Measurements from ENCODE around the gene ZSCAN23.
"Not testable (repeated sequence)": the region's sequence is repeated elsewhere in the genome, so short reads cannot be mapped to it uniquely, and the experiment has no call there.

The ZSCAN23 gene

GRCh38 chr6:28433119-28433518 is 10.2 kb downstream of the ZSCAN23 start:
- DNase-seq, result no peak

GRCh38 chr6:28429781-28430180 is 13.5 kb downstream of the ZSCAN23 start:
- no peak for DNase-seq

GRCh38 chr6:28425944-28426541 is 17.2 kb downstream of the ZSCAN23 start:
- DNase-seq, result no peak

GRCh38 chr6:28424163-28424562 is 19.1 kb downstream of the ZSCAN23 start:
- no peak for DNase-seq

GRCh38 chr6:28423546-28423945 is 19.7 kb downstream of the ZSCAN23 start:
- DNase-seq, result no peak

GRCh38 chr6:28413681-28414080 is 29.6 kb downstream of the ZSCAN23 start:
- DNase-seq, result no peak

- no peak for DNase-seq
Observed at GRCh38 chr6:28410767-28411166, 32.5 kb downstream of the ZSCAN23 start.

GRCh38 chr6:28408076-28408802 is 35.1 kb downstream of the ZSCAN23 start:
- DNase-seq, result no peak

- no peak for DNase-seq
Observed at GRCh38 chr6:28407401-28407800, 35.9 kb downstream of the ZSCAN23 start.

GRCh38 chr6:28403923-28404322 is 39.4 kb downstream of the ZSCAN23 start:
- not testable (repeated sequence) for DNase-seq

- no peak for DNase-seq
Observed at GRCh38 chr6:28402197-28402596, 41.1 kb downstream of the ZSCAN23 start.

GRCh38 chr6:28401172-28401571 is 42.1 kb downstream of the ZSCAN23 start:
- no peak for DNase-seq

- DNase-seq, result no peak
Observed at GRCh38 chr6:28400122-28400451, 43.2 kb downstream of the ZSCAN23 start.

- DNase-seq, result peak in 1 of 2 experiments; percentile 40
Observed at GRCh38 chr6:28399350-28400121, 43.8 kb downstream of the ZSCAN23 start, which contains the start of gene ZSCAN12. Gene ZSCAN12 (minus strand): TSS chr6:28399747. CDS start chr6:28398405, 1,342 bp downstream.

GRCh38 chr6:28395918-28396317 is 47.4 kb downstream of the ZSCAN23 start:
- DNase-seq, result no peak

- no peak for DNase-seq
Observed at GRCh38 chr6:28393912-28394662, 49.2 kb downstream of the ZSCAN23 start.

- no peak for DNase-seq
Observed at GRCh38 chr6:28390688-28391087, 52.6 kb downstream of the ZSCAN23 start.

- DNase-seq, result no peak
Observed at GRCh38 chr6:28384143-28384533, 59.2 kb downstream of the ZSCAN23 start.

GRCh38 chr6:28383235-28384142 is 59.8 kb downstream of the ZSCAN23 start:
- peak in 1 of 2 experiments; percentile 7 for DNase-seq
